Loucy (cell line): Measurements from ENCODE around the gene THBD.

ENCODE experiments used
- H2AFZ ChIP-seq: fragments of 200-600 bp; sonication (generic); 2 replicates; pipeline ENCODE4 v1.6.0; 2016; ENCODE audit warnings: antibody characterized with exemption, mild to moderate bottlenecking, low read length, moderate library complexity
- H3F3A ChIP-seq: fragments of 200-600 bp; 2 replicates; pipeline ENCODE4 v1.6.0; 2016; ENCODE audit warnings: antibody characterized with exemption, low read depth, mild to moderate bottlenecking
- H3K27me3 ChIP-seq: fragments of 200-600 bp; sonication (generic); 2 replicates; pipeline ENCODE4 v1.6.1; 2014; ENCODE audit warnings: low read length, mild to moderate bottlenecking; ENCODE audit not compliant: insufficient read depth, poor library complexity, severe bottlenecking
- H3K36me3 ChIP-seq: fragments of 200-600 bp; sonication (generic); 2 replicates; pipeline ENCODE4 v1.6.1; 2016; ENCODE audit warnings: low read length; ENCODE audit not compliant: insufficient read depth
- H3K4me1 ChIP-seq: fragments of 200-600 bp; sonication (generic); 2 replicates; pipeline ENCODE4 v1.5.1; 2014; ENCODE audit warnings: low read length, mild to moderate bottlenecking; ENCODE audit not compliant: insufficient read depth, poor library complexity, severe bottlenecking
- H3K4me2 ChIP-seq: fragments of 200-600 bp; sonication (generic); 2 replicates; pipeline ENCODE4 v1.6.0; 2014; ENCODE audit warnings: antibody characterized with exemption, low read length, low read depth, mild to moderate bottlenecking; ENCODE audit not compliant: poor library complexity, severe bottlenecking
- H3K4me3 ChIP-seq: fragments of 200-600 bp; sonication (generic); 2 replicates; pipeline ENCODE4 v1.5.1; 2014; ENCODE audit warnings: low read length, mild to moderate bottlenecking, mixed read lengths; ENCODE audit not compliant: poor library complexity, severe bottlenecking
- H3K79me2 ChIP-seq: fragments of 200-600 bp; sonication (generic); 2 replicates; pipeline ENCODE4 v1.6.1; 2014; ENCODE audit warnings: low read length; ENCODE audit not compliant: insufficient read depth
- H3K9ac ChIP-seq: fragments of 200-600 bp; sonication (generic); 2 replicates; pipeline ENCODE4 v1.6.0; 2014; ENCODE audit warnings: mild to moderate bottlenecking, low read depth, low read length, moderate library complexity; ENCODE audit not compliant: poor library complexity, severe bottlenecking
- H3K9me2 ChIP-seq: fragments of 200-600 bp; sonication (generic); replicated peaks from 2 replicates; pipeline ENCODE4 v1.6.1; 2016; ENCODE audit warnings: low read depth, low read length, mixed read lengths
- H3K9me3 ChIP-seq: fragments of 200-600 bp; sonication (generic); 2 replicates; pipeline ENCODE4 v1.6.1; 2014; ENCODE audit warnings: mild to moderate bottlenecking, antibody characterized with exemption, low read length, low read depth; ENCODE audit not compliant: insufficient read depth
- H4K20me1 ChIP-seq: fragments of 200-600 bp; sonication (generic); 2 replicates; pipeline ENCODE4 v1.6.0; 2014; ENCODE audit warnings: antibody characterized with exemption, low read length, mild to moderate bottlenecking; ENCODE audit not compliant: insufficient read depth, poor library complexity, severe bottlenecking
- EZH2phosphoT487 ChIP-seq: fragments of 200-600 bp; IDR thresholded peaks from 2 replicates; pipeline ENCODE4 v1.6.1; 2018; ENCODE audit warnings: antibody characterized with exemption, mild to moderate bottlenecking, moderate library complexity, borderline replicate concordance
- TF ChIP-seq, protein P1 (sequence below): fragments of 200-600 bp; sonication (generic); conservative IDR thresholded peaks from 2 replicates; pipeline ENCODE4 v1.5.1; 2014; ENCODE audit warnings: mild to moderate bottlenecking, antibody characterized with exemption, low read length

THBD gene

GRCh38 chr20:23018432-23018831, 31.0 kb downstream of the THBD start:
- H4K20me1 ChIP-seq = no peaks in the 10 kb centered on the region
- H3K4me3 ChIP-seq = no peak overlapping the region
- no peaks in the 10 kb centered on the region for H3K79me2 ChIP-seq
- H3K4me1 ChIP-seq = no peaks in the 10 kb centered on the region
- no peaks in the 10 kb centered on the region for H3F3A ChIP-seq
- no peaks in the 10 kb centered on the region for H3K36me3 ChIP-seq
- H3K9me3 ChIP-seq = no peaks in the 10 kb centered on the region
- no peaks in the 10 kb centered on the region for H3K27me3 ChIP-seq
- H3K4me2 ChIP-seq = no peak overlapping the region
- TF ChIP-seq, protein P1, sequence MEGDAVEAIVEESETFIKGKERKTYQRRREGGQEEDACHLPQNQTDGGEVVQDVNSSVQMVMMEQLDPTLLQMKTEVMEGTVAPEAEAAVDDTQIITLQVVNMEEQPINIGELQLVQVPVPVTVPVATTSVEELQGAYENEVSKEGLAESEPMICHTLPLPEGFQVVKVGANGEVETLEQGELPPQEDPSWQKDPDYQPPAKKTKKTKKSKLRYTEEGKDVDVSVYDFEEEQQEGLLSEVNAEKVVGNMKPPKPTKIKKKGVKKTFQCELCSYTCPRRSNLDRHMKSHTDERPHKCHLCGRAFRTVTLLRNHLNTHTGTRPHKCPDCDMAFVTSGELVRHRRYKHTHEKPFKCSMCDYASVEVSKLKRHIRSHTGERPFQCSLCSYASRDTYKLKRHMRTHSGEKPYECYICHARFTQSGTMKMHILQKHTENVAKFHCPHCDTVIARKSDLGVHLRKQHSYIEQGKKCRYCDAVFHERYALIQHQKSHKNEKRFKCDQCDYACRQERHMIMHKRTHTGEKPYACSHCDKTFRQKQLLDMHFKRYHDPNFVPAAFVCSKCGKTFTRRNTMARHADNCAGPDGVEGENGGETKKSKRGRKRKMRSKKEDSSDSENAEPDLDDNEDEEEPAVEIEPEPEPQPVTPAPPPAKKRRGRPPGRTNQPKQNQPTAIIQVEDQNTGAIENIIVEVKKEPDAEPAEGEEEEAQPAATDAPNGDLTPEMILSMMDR = no peak
- no peak for TF ChIP-seq EZH2phosphoT487
- H3K9ac ChIP-seq = no peak overlapping the region
- H3K9me2 ChIP-seq = no peaks in the 10 kb centered on the region
- no peak overlapping the region for H2AFZ ChIP-seq

DNA sequence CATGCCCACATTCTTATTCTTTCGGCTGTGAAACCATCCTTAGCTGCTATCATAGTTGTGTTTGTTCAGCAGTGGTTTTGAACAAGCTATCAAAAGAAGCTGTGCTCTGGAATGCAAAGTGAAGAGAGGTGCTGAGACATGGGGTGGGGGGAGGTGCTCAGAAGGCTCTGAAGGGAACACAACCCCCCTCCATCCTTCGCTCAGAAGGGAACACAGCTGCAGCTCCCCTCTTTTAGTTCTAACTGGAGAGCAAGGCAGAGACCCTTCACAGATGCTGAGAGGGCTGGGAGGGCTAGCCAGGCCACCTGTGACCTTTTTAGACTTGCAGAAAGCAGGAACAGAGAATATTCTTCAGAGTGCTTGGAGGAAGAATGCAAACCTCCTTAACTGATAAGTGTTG, 32.0 kb downstream of the THBD start:
- TF ChIP-seq, protein P1 = no peak
- TF ChIP-seq EZH2phosphoT487 = no peak
- Histone ChIP-seq H3K9me2 (no peaks in the 10 kb centered on the region), H4K20me1 (no peaks in the 10 kb centered on the region), H3K36me3 (no peaks in the 10 kb centered on the region), H3F3A (no peaks in the 10 kb centered on the region), H3K4me2 (no peak overlapping the region), H2AFZ (no peak overlapping the region), H3K9ac (no peak overlapping the region), H3K27me3 (no peaks in the 10 kb centered on the region), H3K4me3 (no peak overlapping the region), H3K79me2 (no peaks in the 10 kb centered on the region), H3K9me3 (no peaks in the 10 kb centered on the region), H3K4me1 (no peaks in the 10 kb centered on the region)

- H3F3A ChIP-seq = no peaks in the 10 kb centered on the region
- no peaks in the 10 kb centered on the region for H3K9me2 ChIP-seq
- no peaks in the 10 kb centered on the region for H3K36me3 ChIP-seq
- H3K4me1 ChIP-seq = no peaks in the 10 kb centered on the region
- no peaks in the 10 kb centered on the region for H3K79me2 ChIP-seq
- no peak overlapping the region for H3K4me3 ChIP-seq
- no peaks in the 10 kb centered on the region for H3K9me3 ChIP-seq
- no peak overlapping the region for H2AFZ ChIP-seq
- no peaks in the 10 kb centered on the region for H3K27me3 ChIP-seq
- TF ChIP-seq EZH2phosphoT487 = no peak
- TF ChIP-seq, protein P1 = no peak
- H3K4me2 ChIP-seq = no peak overlapping the region
- H4K20me1 ChIP-seq = no peaks in the 10 kb centered on the region
- no peak overlapping the region for H3K9ac ChIP-seq
Measured at GRCh38 chr20:23013429-23013828, 36.0 kb downstream of the THBD start.
